MM.1S (cell line): ENCODE data around the gene IFIT1B.
"Not testable (repeated sequence)": the region's sequence is repeated elsewhere in the genome, so short reads cannot be mapped to it uniquely, and the experiment has no call there.

ENCODE experiments used
- CTCF ChIP-seq: fragments of 300-600 bp; sonication (generic); IDR thresholded peaks from 2 replicates; pipeline ENCODE4 v1.5.1; 2016; ENCODE audit warnings: antibody characterized with exemption, low read length, mixed read lengths
- EZH2 ChIP-seq: fragments of 300-600 bp; sonication (generic); optimal IDR thresholded peaks from 2 replicates; pipeline ENCODE3; 2017; ENCODE audit warnings: low read depth, mild to moderate bottlenecking, antibody characterized with exemption, low read length, mixed read lengths
- EZH2phosphoT487 ChIP-seq: fragments of 300-600 bp; sonication (generic); IDR thresholded peaks from 2 replicates; pipeline ENCODE4 v1.6.1; 2018; ENCODE audit warnings: antibody characterized with exemption, low read length

- TF ChIP-seq CTCF, EZH2, EZH2phosphoT487: not testable (repeated sequence)
Observed at GRCh38 chr10:89350631-89351315, 27.1 kb upstream of the IFIT1B start.
